Endothelial cell of umbilical vein (primary cell): ENCODE data around the gene YWHAQ. TPM values are rescaled to one million over a fixed set of nuclear protein-coding genes. Genes with fewer than 3 reads are reported as not detected.

ENCODE experiments used
- BruUV-seq: library from RNA; stranded (reverse); fragments of 400-500 nt; replicated peaks from 2 replicates; lab custom pipeline; 2021; lab: Mats Ljungman, UMichigan
- CTCF ChIA-PET: fragments of 300-600, 350-600 bp; sonication (Branson Sonifier 250); formaldehyde crosslinking; loops from one replicate; lab custom pipeline; 2021; ENCODE audit warnings: antibody characterized with exemption, inconsistent platforms; lab: Charles Lee
- POLR2A ChIA-PET: fragments of 300-600, 350-600 bp; sonication (Branson Sonifier 250); formaldehyde crosslinking; loops from one replicate; lab custom pipeline; 2021; ENCODE audit warnings: antibody characterized with exemption, inconsistent platforms; lab: Charles Lee
- DNase-seq: peaks from one replicate; pipeline ENCODE4 v3.0.0-alpha.2; 2011; ENCODE audit warnings: low read depth, low spot score
- FAIRE-seq: peaks from 2 replicates; lab custom pipeline; 2011; peaks lifted over from hg19 to GRCh38; lab: Jason Lieb, UNC
- H2AFZ ChIP-seq: 2 replicates; pipeline ENCODE4 v1.6.0; 2012; ENCODE audit warnings: low read depth, low read length, control low read depth, inconsistent platforms
- H3K27ac ChIP-seq: 2 replicates; pipeline ENCODE4 v1.5.1; 2011; ENCODE audit warnings: low read depth, mild to moderate bottlenecking, control low read depth, low read length, moderate library complexity; ENCODE audit not compliant: insufficient read depth
- H3K27me3 ChIP-seq, 2 experiments: 2 replicates each; pipeline versions ENCODE4 v1.6.0 to v1.6.1; 2011; ENCODE audit warnings: low read length in 2 of 2, mixed read lengths in 1 of 2; ENCODE audit not compliant: control insufficient read depth in 2 of 2, insufficient read depth in 2 of 2
- H3K36me3 ChIP-seq, 2 experiments: 2 replicates in 1 of 2; 3 replicates in 1 of 2; pipeline ENCODE4 v1.5.1; 2011; ENCODE audit warnings: low read length in 2 of 2, mild to moderate bottlenecking in 1 of 2, moderate library complexity in 1 of 2; ENCODE audit not compliant: control insufficient read depth in 2 of 2, insufficient read depth in 2 of 2; ENCODE audit errors: extremely low read depth in 1 of 2
- H3K4me1 ChIP-seq: 3 replicates; pipeline ENCODE4 v1.5.1; 2011; ENCODE audit warnings: mild to moderate bottlenecking, low read length; ENCODE audit not compliant: control insufficient read depth, insufficient read depth; ENCODE audit errors: extremely low read depth
- H3K4me2 ChIP-seq: 2 replicates; pipeline ENCODE4 v1.6.1; 2011; ENCODE audit warnings: low read length, control low read depth, mixed read lengths; ENCODE audit not compliant: insufficient read depth
- H3K4me3 ChIP-seq, 3 experiments: fragments of 200-600 bp in 1 of 3; sonication (generic), shearing (Covaris generic) in 1 of 3; replicated peaks in 1 of 3; 2 replicates each; pipeline ENCODE4 v1.5.1; 2011 to 2016; ENCODE audit warnings: control low read depth in 3 of 3, low read length in 3 of 3, mild to moderate bottlenecking in 2 of 3, inconsistent platforms in 1 of 3, low read depth in 1 of 3, moderate library complexity in 1 of 3; ENCODE audit not compliant: insufficient read depth in 1 of 3
- H3K79me2 ChIP-seq: 2 replicates; pipeline ENCODE4 v1.6.0; 2012; ENCODE audit warnings: low read length, inconsistent platforms; ENCODE audit not compliant: control insufficient read depth, insufficient read depth
- H3K9ac ChIP-seq: replicated peaks from 2 replicates; pipeline ENCODE3; 2011; ENCODE audit warnings: low read length, control low read depth; ENCODE audit not compliant: insufficient read depth; ENCODE audit errors: extremely low read depth
- H3K9me1 ChIP-seq: replicated peaks from 3 replicates; pipeline ENCODE4 v1.6.0; 2011; ENCODE audit warnings: mild to moderate bottlenecking, low read length; ENCODE audit not compliant: control insufficient read depth, insufficient read depth; ENCODE audit errors: extremely low read depth
- H3K9me3 ChIP-seq: replicated peaks from 2 replicates; pipeline ENCODE4 v1.5.1; 2012; ENCODE audit warnings: low read length, inconsistent platforms; ENCODE audit not compliant: control insufficient read depth, insufficient read depth
- H4K20me1 ChIP-seq: replicated peaks from 2 replicates; pipeline ENCODE3; 2011; ENCODE audit warnings: mild to moderate bottlenecking, low read length; ENCODE audit not compliant: control insufficient read depth, insufficient read depth; ENCODE audit errors: extremely low read depth
- EZH2 ChIP-seq: IDR thresholded peaks from 2 replicates; pipeline ENCODE4 v1.6.1; 2012; ENCODE audit warnings: borderline replicate concordance, low read depth, mild to moderate bottlenecking, moderate library complexity, low read length, inconsistent platforms; ENCODE audit not compliant: severe bottlenecking
- FOS ChIP-seq: IDR thresholded peaks from 2 replicates; pipeline ENCODE4 v1.6.1; 2011; ENCODE audit warnings: mild to moderate bottlenecking, low read length, moderate library complexity, borderline replicate concordance; ENCODE audit not compliant: insufficient read depth
- GATA2 ChIP-seq: IDR thresholded peaks from 2 replicates; pipeline ENCODE4 v1.7.0; 2011; ENCODE audit warnings: low read depth, mild to moderate bottlenecking, moderate library complexity, mixed read lengths, low read length; ENCODE audit not compliant: insufficient read length, insufficient read depth
- JUN ChIP-seq: IDR thresholded peaks from 2 replicates; pipeline ENCODE4 v1.6.1; 2011; ENCODE audit warnings: borderline replicate concordance, low read depth; ENCODE audit not compliant: insufficient read length, insufficient read depth
- MYC ChIP-seq: IDR thresholded peaks from one replicate; pipeline ENCODE4 v1.6.1; 2011; ENCODE audit warnings: mild to moderate bottlenecking, low read depth, low read length
- POLR2A ChIP-seq: IDR thresholded peaks from 2 replicates; pipeline ENCODE4 v1.6.1; 2012; ENCODE audit warnings: low read depth, mild to moderate bottlenecking, control low read depth, low read length
- POLR2AphosphoS5 ChIP-seq: IDR thresholded peaks from 2 replicates; pipeline ENCODE4 v1.6.1; 2012; ENCODE audit warnings: low read depth, mild to moderate bottlenecking, control low read depth, low read length, moderate library complexity; ENCODE audit not compliant: insufficient read depth
- dilution Hi-C: fragments of 300-500 bp; cut with MboI; formaldehyde crosslinking; loops from one replicate; pipeline ENCODE4 v1.15.0; 2019; ENCODE audit warnings: low sequenced_read_pairs; ENCODE audit not compliant: extremely low pct_ligation_motif_present
- intact Hi-C: fragments of 100-400 bp; cut with micrococcal nuclease; formaldehyde crosslinking; loops from one replicate; pipeline ENCODE4 v1.10.0; 2022
- polyA plus RNA-seq, 4 experiments: library from polyadenylated mRNA; depleted of rRNA in 3 of 4; stranded (reverse) in 3 of 4; unstranded in 1 of 4; fragments of >200 nt; gene quantifications; 2 replicates each; pipeline versions ENCODE4 v1.2.1 to v1.2.3, GENCODE V29; 2011 to 2012; ENCODE audit warnings: missing spikeins in 1 of 4
- total RNA-seq: library from RNA; stranded (reverse); gene quantifications from 2 replicates; pipeline ENCODE4 v1.2.3, GENCODE V29; 2021
- TF ChIP-seq, protein P1 (sequence below): IDR thresholded peaks from 2 replicates; pipeline ENCODE4 v1.6.1; 2011; ENCODE audit not compliant: insufficient read depth, insufficient read length
- TF ChIP-seq, protein P2 (sequence below), 2 donors: IDR thresholded peaks; 1 replicate in 1 of 2; 2 replicates in 1 of 2; pipeline ENCODE4 v1.5.1; 2011; ENCODE audit warnings: low read length in 2 of 2, mild to moderate bottlenecking in 2 of 2, moderate library complexity in 2 of 2, control low read depth in 1 of 2, inconsistent platforms in 1 of 2, low read depth in 1 of 2; ENCODE audit not compliant: insufficient read depth in 1 of 2; ENCODE audit errors: extremely low read depth in 1 of 2

YWHAQ gene
- total and polyA plus RNA-seq, 2 donors (not counting 3 experiments of a cell fraction or from before 2014, with no cell fraction given), result 217 to 456 TPM

DNA sequence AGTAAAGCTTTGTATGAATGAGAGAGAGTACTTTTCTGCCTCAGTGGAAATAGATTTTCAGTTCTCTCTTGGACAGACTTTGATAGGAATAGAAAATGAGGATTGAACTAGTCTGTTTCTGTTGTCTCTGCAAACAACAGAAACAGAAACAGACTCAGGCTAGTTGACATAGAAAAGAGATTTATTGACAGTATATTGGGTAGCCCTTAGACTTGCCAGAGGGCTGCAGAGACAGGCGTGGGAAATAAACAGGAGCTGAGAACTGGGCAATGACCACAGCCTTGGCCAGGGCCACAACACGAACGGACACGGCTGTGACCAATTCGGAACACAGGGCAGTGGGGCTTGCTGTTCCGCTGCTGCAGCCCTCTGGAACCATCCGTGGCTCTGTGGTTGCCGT is 30.5 kb upstream of the YWHAQ start:
- Histone ChIP-seq H3K27me3 (peaks cover 0 to 2% of the 10 kb centered on the region in 2 experiments), H3K9ac (no peak overlapping the region), H2AFZ (no peak overlapping the region), H4K20me1 (no peaks in the 10 kb centered on the region), H3K36me3 (no peaks in the 10 kb centered on the region), H3K9me1 (no peaks in the 10 kb centered on the region), H3K27ac (no peak overlapping the region), H3K79me2 (no peaks in the 10 kb centered on the region), H3K4me2 (no peak overlapping the region), H3K4me1 (peaks cover 7% of the 10 kb centered on the region), H3K9me3 (no peaks in the 10 kb centered on the region), H3K4me3 (no peak overlapping the region)
- ChIA-PET CTCF (interaction anchor here (1.0 kb wide), 1 partner anchor 14 kb away, joined by 3 read pairs; no protein-coding TSS in a partner anchor), POLR2A (no interaction called here)
- no peak for DNase-seq
- TF ChIP-seq, protein P1, sequence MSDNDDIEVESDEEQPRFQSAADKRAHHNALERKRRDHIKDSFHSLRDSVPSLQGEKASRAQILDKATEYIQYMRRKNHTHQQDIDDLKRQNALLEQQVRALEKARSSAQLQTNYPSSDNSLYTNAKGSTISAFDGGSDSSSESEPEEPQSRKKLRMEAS, result no peak
- no peak for TF ChIP-seq EZH2
- TF ChIP-seq POLR2AphosphoS5, result no peak
- no peak for TF ChIP-seq JUN
- no peak for TF ChIP-seq GATA2
- no peak for TF ChIP-seq POLR2A
- no peak for TF ChIP-seq FOS
- TF ChIP-seq, protein P2, sequence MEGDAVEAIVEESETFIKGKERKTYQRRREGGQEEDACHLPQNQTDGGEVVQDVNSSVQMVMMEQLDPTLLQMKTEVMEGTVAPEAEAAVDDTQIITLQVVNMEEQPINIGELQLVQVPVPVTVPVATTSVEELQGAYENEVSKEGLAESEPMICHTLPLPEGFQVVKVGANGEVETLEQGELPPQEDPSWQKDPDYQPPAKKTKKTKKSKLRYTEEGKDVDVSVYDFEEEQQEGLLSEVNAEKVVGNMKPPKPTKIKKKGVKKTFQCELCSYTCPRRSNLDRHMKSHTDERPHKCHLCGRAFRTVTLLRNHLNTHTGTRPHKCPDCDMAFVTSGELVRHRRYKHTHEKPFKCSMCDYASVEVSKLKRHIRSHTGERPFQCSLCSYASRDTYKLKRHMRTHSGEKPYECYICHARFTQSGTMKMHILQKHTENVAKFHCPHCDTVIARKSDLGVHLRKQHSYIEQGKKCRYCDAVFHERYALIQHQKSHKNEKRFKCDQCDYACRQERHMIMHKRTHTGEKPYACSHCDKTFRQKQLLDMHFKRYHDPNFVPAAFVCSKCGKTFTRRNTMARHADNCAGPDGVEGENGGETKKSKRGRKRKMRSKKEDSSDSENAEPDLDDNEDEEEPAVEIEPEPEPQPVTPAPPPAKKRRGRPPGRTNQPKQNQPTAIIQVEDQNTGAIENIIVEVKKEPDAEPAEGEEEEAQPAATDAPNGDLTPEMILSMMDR (IDR thresholded peaks at IDR 0.05; ENCODE audit: extremely low read depth in 1 of 2, insufficient read depth in 1 of 2, low read depth in 1 of 2, low read length in 2 of 2), result no peak
- no peak for TF ChIP-seq MYC
- BruUV-seq, result no TSS peak
- intact Hi-C loops (no loop called here), dilution Hi-C loops (no loop called here)
- no peak for FAIRE-seq
